Measurements from ENCODE around the gene FLT1. TPM values are rescaled to one million over a fixed set of nuclear protein-coding genes. Genes with fewer than 3 reads are reported as not detected.

Gene FLT1
- total and polyA plus RNA-seq, 11 donors = 13.1 to 73.2 (median 41.1) TPM

DNA sequence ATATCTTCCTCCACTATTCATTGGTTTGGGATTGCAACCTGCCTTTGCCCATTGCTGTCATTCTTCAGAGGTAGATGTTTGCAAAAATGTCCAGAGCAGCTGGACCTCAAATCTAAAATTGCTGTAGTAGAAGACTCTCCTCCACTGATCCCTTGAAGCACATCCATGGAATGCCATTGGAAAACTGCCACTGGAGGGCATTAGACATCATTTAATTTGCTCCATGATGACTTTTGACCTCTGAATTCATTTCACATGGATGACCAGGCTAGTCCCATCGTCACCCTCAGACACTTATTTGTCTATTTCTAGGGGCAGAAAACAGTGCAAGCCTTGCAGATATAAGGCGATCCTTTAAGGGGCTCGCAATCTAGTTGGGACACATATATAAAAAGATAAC lies 33.9 kb upstream of the FLT1 start:
- 85 to 91% (median 88%) methylated on average over 3 of the region's 3 CpGs for WGBS, 4 donors
- intact Hi-C loops (cut with DNase I) = no loop called here
- H3K9me3 ChIP-seq = no peaks in the 10 kb centered on the region
- H3K27ac ChIP-seq = no peak overlapping the region
- H3K4me1 ChIP-seq = peaks cover 0 to 41% (median 13%) of the 10 kb centered on the region in 12 donors
- no peak for ATAC-seq
- peaks cover 0 to 33% (median 15%) of the 10 kb centered on the region in 9 donors for H3K27me3 ChIP-seq
- no peak for DNase-seq
- TF ChIP-seq POLR2A (IDR thresholded peaks at IDR 0.05) = no peak
- TF ChIP-seq, protein P1, sequence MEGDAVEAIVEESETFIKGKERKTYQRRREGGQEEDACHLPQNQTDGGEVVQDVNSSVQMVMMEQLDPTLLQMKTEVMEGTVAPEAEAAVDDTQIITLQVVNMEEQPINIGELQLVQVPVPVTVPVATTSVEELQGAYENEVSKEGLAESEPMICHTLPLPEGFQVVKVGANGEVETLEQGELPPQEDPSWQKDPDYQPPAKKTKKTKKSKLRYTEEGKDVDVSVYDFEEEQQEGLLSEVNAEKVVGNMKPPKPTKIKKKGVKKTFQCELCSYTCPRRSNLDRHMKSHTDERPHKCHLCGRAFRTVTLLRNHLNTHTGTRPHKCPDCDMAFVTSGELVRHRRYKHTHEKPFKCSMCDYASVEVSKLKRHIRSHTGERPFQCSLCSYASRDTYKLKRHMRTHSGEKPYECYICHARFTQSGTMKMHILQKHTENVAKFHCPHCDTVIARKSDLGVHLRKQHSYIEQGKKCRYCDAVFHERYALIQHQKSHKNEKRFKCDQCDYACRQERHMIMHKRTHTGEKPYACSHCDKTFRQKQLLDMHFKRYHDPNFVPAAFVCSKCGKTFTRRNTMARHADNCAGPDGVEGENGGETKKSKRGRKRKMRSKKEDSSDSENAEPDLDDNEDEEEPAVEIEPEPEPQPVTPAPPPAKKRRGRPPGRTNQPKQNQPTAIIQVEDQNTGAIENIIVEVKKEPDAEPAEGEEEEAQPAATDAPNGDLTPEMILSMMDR (IDR thresholded peaks at IDR 0.05) = peak in 1 of 12 donors; percentile 12
- no peaks in the 10 kb centered on the region for H3K36me3 ChIP-seq
- no peak overlapping the region for H3K4me3 ChIP-seq

DNA sequence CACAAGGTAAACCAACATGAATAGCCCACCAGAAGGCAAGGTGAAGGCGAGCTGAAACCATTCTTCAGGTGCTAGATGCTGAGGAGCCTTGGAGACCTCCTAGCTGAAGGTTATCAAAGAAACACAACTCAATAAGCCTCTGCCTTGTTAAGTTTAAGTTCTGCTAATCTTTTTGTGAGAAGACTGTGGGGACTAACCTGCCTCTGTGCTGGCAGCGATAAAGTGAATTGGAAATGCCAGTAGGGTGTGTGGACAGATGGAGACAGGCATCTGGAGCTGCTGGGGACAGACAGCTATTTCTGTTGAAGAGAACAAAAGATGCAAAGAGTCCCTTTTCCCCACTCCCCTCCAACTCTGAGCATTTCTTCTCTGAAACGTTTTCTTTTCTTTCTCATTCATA lies 33.5 kb upstream of the FLT1 start:
- no peak overlapping the region for H3K27ac ChIP-seq
- no peak for ATAC-seq
- intact Hi-C loops (cut with DNase I) = no loop called here
- no peaks in the 10 kb centered on the region for H3K9me3 ChIP-seq
- peaks cover 0 to 46% (median 13%) of the 10 kb centered on the region in 12 donors for H3K4me1 ChIP-seq
- TF ChIP-seq, protein P1 (IDR thresholded peaks at IDR 0.05) = no peak
- TF ChIP-seq POLR2A (IDR thresholded peaks at IDR 0.05) = no peak
- H3K4me3 ChIP-seq = no peak overlapping the region
- H3K36me3 ChIP-seq = no peaks in the 10 kb centered on the region
- peaks cover 0 to 29% (median 15%) of the 10 kb centered on the region in 9 donors for H3K27me3 ChIP-seq
- DNase-seq = no peak
- WGBS, 4 donors = 69 to 76% (median 74%) methylated on average over 3 of the region's 3 CpGs

DNA sequence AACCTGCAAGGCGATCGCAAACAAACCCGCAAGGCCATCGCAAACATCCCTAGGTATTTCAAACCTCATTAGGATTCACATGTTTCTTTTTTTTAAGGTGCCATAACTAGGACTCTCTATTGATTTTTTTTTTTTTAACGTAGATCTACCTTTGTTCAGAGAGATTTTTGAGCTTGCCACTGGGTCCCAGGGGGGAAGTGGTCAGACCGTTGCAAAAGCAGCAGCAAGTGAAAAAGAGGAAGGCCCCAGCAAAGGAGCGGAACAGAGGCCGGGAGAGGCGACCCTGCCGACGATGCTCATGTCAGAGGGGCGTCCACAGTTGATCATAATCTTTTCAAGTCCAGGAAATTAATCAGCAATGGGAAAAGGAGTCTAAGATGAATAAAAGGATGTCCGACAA lies 32.7 kb upstream of the FLT1 start:
- Histone ChIP-seq H3K27me3 (peaks cover 0 to 28% (median 12%) of the 10 kb centered on the region in 9 donors), H3K4me3 (no peak overlapping the region), H3K4me1 (peaks cover 0 to 43% (median 10%) of the 10 kb centered on the region in 12 donors), H3K9me3 (no peaks in the 10 kb centered on the region), H3K36me3 (no peaks in the 10 kb centered on the region), H3K27ac (no peak overlapping the region)
- ATAC-seq (no peak), DNase-seq (no peak)
- WGBS, 4 donors = 70 to 83% (median 77%) methylated on average over 13 of the region's 13 CpGs
- intact Hi-C loops (cut with DNase I) = no loop called here
- TF ChIP-seq POLR2A (IDR thresholded peaks at IDR 0.05) = no peak
- TF ChIP-seq, protein P1 (IDR thresholded peaks at IDR 0.05) = no peak

DNA sequence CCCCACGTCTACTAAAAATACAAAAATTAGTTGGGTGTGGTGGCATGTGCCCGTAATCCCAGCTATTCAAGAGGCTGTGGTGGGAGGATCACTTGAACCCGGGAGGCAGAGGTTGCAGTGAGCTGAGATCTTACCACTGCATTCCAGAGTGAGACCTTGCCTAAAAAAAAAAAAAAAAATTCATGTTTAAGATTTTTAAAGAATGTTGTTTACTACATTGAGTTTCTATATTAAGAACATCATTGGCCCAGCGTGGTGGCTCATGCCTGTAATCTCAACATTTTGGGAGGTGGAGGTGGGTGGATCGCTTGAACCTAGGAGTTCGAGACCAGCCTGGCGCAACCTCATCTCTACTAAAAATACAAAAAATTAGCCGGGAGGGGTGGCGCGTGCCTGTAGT lies 31.9 kb upstream of the FLT1 start:
- intact Hi-C loops (cut with DNase I) = no loop called here
- Histone ChIP-seq H3K9me3 (no peaks in the 10 kb centered on the region), H3K27me3 (peaks cover 0 to 23% (median 5%) of the 10 kb centered on the region in 9 donors), H3K36me3 (no peaks in the 10 kb centered on the region), H3K4me3 (no peak overlapping the region), H3K4me1 (peaks cover 0 to 42% (median 9%) of the 10 kb centered on the region in 12 donors), H3K27ac (no peak overlapping the region)
- TF ChIP-seq, protein P1 (IDR thresholded peaks at IDR 0.05) = no peak
- TF ChIP-seq POLR2A (IDR thresholded peaks at IDR 0.05) = no peak
- no peak for DNase-seq
- 80 to 86% (median 83%) methylated on average over 10 of the region's 10 CpGs for WGBS, 4 donors
- ATAC-seq = no peak

All from heart left ventricle (tissue), 16 donors.